ENCODE measurements around the gene CCDC81.
"Not testable (repeated sequence)": the region's sequence is repeated elsewhere in the genome, so short reads cannot be mapped to it uniquely, and the experiment has no call there.

CCDC81 gene

DNA sequence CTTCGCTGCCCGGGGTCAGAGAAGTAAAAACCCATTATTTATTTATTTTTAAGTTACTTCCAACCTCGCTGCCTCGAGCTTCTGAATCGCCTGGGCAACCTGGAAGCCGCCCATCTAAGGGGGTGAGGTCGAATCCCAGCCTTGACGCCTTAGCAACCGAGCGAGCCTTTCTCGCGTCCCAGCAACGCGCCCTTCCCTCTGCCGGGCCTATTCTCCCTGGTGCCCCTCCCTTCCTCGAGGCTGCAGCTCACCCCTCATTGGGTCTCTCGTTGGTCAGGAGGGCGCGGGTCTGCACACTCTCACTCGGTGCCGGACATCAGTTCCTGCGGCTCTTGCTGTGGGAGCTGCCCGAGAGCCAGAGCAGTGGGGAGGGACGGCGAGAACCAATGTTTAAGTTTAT, at the start of gene CCDC81:
CCDC81 (plus strand) TSS at position 302 of the 400 bp plus-strand sequence. CDS start 277 bp downstream, outside the sequence.
- no peak for DNase-seq

GRCh38 chr11:86335131-86335767, 39.4 kb upstream of the CCDC81 start:
- DNase-seq: no peak

DNA sequence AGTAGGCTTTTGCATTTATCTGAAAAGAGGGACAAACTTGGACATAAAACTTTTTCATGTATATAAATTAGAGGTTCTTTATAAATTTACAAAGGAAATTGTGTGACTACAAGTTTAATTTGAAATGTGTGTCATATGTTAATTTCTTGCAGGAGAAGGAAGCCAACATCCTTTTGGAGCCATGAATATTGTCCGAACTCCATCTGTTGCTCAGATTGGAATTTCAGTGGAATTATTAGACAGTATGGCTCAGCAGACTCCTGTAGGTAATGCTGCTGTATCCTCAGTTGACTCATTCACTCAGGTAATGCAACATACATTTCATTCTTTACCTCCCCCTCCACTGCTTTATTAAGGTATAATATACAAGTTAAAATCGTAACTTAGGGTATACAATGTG, 37.5 kb upstream of the CCDC81 start:
- no peak for DNase-seq

DNA sequence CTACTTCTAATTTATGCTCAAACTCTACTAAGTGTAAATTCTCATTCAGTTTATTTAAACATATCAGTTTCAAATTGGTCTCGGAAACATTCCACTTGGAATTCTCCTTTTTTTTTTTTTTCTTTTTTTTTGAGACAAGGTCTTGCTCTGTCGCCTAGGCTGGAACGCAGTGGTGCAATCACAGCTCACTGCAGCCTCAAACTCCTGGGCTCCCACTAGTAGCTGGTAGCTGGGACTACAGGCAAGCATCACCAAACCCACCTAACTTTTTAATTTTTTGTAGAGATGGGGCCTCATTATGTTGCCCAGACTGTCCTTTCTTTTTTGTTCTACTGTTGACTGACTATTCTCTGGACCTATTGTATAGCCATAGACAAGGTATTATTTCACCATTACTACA, 33.3 kb upstream of the CCDC81 start:
- DNase-seq: no peak

DNA sequence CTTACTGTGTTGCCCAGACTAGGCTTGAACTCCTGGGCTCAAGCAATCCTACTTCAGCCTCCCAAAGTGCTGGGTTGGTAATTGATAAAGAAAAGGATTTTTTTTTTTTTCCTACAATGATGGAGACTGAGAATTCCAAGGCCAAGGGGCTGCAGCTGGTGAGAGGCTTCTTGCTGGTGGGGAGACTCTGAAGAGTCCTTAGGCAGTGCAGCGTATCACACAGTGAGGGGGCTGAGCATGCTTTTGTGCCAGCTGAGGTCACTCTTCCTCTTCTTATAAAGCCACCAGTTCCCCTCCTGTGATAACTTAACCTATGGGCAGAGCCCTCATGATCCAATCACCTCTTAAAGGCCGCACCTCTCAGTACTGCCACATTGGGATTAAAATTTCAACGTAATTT, 28.2 kb upstream of the CCDC81 start:
- DNase-seq: no peak

GRCh38 chr11:86355256-86355655, 19.4 kb upstream of the CCDC81 start:
- no peak for DNase-seq

- not testable (repeated sequence) for DNase-seq
Measured at GRCh38 chr11:86357412-86357811, 17.3 kb upstream of the CCDC81 start.

DNA sequence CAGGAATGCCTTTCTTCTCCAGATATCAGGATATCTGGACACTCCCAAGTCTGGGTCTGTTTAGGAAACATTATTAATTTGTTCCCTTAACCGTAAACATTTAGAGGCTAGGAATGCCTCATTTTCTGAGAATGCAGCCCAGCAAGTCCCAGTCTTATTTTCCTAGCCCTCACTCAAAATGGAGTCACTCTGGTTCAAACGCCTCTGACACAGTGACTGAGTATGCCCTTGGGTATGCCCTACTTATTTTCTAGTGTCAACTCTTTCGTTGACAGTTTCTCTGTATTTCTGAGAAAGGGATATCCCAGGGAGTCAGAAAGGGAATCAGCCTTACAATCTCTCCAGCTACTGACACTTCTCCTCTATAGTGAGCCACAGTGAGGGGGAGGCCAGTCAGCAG, 16.0 kb upstream of the CCDC81 start:
- no peak for DNase-seq

DNA sequence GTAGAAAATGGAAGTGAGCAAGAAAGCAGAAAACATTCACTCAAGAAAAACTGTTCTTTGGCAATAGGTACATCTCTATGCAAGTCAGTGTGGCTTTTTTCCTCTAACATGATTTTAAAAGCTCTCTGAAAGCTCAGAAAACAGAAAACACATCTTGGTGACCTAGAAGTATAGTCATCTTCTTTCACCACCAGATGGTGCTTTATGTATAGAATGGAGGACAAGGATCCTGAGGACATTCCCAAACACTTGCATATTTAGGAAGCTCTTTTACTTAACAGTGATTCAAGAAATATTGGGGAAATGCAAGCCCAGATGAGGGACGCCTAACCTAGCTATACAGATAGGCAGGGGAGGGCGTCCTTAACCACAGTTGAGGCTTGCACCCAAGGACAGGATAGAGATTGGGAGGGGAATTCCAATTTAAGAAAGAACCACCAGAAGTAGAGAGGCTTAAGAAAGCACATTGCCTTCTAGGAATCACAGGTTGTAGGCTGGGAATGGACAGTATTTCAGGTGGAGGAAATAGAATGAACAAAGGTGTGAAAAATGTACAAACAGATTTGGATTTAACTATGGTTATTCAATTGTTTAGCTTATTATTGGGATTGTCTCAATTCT, 13.8 kb upstream of the CCDC81 start:
- DNase-seq: peak in 1 of 2 experiments; percentile 37

DNA sequence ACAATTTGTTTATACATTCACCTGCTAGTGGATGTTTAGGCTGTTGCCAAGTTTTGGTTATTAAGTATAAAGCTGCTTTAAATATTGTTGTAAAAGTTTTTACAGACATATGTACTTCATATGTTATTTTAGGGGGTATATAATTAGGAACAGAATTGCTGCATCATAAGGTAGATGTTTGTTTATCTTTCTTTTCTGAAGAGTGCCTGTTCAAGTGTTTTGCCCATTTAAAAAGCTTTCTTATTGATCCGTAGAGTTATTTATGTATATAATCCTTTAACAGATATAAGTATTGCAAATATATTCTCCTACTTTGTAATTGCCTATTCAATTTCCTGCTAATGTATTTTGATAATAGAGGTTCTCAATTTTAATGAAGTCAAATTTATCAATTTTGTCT, 11.3 kb upstream of the CCDC81 start:
- no peak for DNase-seq

DNA sequence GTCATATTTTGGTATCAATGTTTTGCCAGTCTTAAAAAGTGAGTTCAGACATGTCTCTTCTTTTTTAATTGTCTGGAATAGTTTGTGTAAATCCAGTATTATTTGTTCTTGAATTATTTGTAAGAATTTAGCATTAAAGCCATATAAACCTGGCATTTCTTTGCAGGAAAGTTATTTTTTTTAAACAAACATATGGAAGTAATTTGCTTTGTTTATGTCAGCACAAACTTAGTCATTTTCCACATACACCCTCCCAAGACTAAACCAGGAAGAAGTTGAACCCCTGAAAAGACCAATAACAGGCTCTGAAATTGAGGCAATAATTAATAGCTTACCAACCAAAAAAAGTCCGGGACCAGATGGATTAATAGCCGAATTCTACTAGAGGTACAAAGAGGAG, 9.1 kb upstream of the CCDC81 start:
- DNase-seq: no peak

GRCh38 chr11:86369668-86370067, 5.0 kb upstream of the CCDC81 start:
- no peak for DNase-seq

DNA sequence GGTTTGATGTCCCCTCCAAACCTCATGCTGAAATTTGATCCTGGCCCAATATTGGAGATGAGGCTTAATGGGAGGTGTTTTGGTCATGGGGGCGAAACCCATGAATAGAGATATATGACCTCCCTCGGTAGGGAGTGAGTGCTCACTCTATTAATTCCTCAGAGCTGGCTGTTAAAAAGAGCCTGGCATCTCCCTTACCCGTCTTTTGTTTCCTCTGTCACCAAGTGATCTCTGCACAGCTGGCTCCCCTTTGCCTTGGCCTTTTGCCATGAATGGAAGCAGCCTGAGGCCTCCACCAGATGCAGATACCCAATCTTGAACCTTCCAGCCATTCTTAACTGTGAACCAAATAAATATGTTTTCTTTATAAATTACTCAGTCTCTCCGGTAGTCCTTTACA, 4.5 kb upstream of the CCDC81 start:
- no peak for DNase-seq

- DNase-seq: no peak
Measured at GRCh38 chr11:86370922-86371594, 3.6 kb upstream of the CCDC81 start.

- DNase-seq: no peak
Measured at GRCh38 chr11:86372041-86372440, 2.6 kb upstream of the CCDC81 start.

DNA sequence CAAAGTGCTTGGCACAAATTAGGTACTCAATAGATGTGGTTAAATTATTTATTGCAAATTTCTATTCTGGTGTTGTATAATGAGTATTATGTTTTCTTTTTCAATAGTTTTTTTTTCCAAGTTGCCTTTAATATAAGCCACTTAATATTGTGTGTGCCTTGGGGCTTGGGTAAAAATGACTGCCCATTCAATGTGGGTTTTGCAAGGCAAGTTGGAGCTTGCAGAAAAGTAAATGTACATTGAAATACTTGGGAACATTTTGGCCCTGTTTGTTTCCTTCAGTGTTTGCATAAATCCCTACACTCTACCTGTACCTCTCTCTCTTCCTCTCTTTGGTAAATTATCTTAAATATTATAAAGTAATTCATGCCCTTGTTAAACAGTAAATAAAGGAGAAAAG, 2.1 kb upstream of the CCDC81 start:
- DNase-seq: no peak

DNA sequence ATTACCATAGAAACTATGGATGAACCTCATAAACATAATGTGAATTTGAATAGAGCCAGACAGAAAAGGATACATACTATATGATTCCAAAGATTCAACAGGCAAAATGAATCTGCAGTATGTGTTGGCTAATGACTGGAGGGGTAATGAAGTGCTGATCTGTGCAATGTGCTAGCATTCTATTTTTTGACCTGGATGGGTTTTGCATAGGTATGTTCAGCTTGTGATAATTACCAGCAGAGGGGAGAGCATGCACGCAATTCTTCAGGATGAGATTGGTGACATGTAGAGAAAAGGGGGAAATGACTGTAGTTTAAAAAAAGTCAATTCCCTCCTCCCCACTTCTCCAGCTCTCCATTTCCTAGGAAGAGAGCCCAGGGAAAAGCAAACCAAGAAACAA, 618 bp upstream of the CCDC81 start:
- no peak for DNase-seq

DNA sequence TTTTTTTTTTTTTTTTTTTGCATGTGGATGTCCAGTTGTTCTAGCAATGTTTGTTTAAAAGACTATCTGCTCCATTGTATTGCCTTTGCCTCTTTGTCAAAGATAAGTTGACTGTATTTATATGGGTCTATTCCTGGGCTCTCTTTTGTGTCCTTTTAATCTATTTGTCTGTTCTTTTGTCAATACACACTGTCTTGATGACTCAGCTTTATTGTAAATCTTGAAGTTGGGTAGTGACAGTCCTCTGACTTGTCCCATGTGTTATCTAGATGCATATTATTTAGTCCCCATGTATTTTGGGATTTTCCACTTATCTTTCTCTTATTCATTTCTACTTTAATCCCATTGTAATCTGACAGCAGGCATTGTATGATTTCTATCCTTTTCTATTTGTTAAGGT, 3.3 kb downstream of the CCDC81 start:
- no peak for DNase-seq

DNA sequence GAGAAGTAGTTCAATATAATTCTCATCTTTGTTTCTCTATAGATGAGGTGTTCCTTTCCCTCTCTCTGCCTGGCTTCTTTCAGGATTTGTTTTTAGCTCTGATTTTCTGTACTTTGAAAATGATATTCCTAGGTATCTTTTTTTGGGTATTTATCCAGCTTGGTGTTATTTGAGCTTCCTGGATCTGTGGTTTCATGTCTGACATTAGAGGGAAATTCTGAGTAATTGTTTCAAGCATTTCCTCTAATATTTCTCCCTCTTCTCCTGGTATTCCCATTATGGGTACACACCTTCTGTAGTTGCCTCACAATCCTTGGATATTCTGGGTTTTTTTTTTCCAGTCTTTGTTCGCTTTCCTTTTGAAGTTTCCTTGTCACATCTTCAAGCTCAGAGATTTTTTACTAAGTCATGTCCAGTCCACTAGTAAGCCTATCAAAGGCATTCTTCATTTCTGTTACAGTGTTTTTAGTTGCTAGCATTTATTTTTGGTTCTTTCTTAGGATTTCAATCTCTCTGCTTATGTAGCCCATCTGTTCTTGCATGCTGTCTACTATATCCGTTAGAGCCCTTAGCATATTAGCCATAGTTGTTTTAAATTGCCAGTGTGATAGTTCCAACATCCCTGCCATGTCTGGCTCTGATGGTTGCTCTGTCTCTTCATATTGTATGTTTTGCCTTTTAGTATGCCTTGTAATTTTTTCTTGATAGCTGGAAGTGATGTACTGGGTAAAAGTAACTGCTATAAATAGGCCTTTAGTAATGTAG, 5.8 kb downstream of the CCDC81 start:
- no peak for DNase-seq

GRCh38 chr11:86383041-86383955, 8.6 kb downstream of the CCDC81 start:
- DNase-seq: no peak

DNA sequence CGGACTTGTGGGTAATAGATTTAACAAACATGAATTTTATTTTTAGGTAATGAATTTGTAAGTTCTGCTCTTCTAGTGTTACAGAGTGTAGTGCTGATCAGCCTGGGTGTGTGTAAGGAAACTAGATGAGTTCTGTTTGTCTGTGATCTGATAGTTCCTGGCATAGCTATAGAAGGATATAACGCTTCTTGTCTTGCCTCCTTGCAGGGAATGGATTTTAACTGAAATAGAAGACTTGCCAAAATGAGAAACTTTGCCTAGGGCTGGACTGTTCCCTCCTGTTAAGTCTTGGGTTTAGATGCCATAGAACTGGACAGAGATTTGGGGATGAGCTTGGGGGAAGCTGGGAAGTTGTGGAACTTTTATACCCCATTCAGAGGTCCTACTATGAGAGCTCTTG, 11.6 kb downstream of the CCDC81 start:
- DNase-seq: no peak

GRCh38 chr11:86386746-86387145, 12.1 kb downstream of the CCDC81 start:
- no peak for DNase-seq

- no peak for DNase-seq
Measured at GRCh38 chr11:86388198-86388597, 13.5 kb downstream of the CCDC81 start.

All from NCI-H526 (cell line).